ENCODE results near the gene MYOG.

DNA sequence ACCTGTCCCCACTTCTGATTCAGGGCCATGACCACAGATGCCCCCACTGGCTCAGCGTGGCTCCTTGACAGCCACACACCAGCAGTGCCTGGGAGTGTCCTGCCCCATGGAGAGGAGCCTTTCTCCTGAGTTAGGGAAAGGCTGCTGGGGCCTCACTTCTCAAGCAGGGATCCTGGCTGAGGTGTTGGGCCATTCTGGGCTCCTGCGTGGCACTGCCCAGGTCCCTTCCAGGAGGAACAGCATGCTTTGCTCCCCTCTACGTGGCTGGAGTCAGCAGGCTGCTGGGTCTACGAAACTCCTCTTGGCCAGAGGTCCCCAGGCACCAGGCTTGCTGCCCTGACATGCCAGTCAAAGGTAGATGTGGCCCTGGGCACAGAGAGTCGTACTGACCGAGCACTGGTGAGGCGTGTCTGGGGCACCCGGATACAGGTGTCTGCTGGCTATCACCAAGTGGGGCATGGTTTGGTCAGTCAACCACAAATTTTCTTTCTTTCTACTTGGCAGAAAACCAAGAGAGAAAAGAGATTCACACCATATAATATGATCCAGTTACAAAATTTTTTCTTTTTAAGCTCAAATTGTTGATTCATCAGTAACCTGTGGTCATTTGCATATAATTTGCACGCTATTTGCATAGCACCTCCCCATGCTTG, 45.9 kb upstream of the MYOG start:
- TF ChIP-seq, protein P1, sequence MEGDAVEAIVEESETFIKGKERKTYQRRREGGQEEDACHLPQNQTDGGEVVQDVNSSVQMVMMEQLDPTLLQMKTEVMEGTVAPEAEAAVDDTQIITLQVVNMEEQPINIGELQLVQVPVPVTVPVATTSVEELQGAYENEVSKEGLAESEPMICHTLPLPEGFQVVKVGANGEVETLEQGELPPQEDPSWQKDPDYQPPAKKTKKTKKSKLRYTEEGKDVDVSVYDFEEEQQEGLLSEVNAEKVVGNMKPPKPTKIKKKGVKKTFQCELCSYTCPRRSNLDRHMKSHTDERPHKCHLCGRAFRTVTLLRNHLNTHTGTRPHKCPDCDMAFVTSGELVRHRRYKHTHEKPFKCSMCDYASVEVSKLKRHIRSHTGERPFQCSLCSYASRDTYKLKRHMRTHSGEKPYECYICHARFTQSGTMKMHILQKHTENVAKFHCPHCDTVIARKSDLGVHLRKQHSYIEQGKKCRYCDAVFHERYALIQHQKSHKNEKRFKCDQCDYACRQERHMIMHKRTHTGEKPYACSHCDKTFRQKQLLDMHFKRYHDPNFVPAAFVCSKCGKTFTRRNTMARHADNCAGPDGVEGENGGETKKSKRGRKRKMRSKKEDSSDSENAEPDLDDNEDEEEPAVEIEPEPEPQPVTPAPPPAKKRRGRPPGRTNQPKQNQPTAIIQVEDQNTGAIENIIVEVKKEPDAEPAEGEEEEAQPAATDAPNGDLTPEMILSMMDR (IDR thresholded peaks at IDR 0.05; ENCODE audit: poor library complexity): no peak
- TF ChIP-seq EZH2 (IDR thresholded peaks at IDR 0.05; ENCODE audit: borderline replicate concordance) (no peak), EZH2phosphoT487 (IDR thresholded peaks at IDR 0.05; ENCODE audit: low read depth, severe bottlenecking, unreplicated experiment) (no peak)
